ENCODE measurements around the gene GPM6B. TPM values are rescaled to one million over a fixed set of nuclear protein-coding genes. Genes with fewer than 3 reads are reported as not detected.

The GPM6B gene
- total and polyA plus RNA-seq, 3 donors from 2014 or later, result 5.4 to 10.2 (median 8.5) TPM

DNA sequence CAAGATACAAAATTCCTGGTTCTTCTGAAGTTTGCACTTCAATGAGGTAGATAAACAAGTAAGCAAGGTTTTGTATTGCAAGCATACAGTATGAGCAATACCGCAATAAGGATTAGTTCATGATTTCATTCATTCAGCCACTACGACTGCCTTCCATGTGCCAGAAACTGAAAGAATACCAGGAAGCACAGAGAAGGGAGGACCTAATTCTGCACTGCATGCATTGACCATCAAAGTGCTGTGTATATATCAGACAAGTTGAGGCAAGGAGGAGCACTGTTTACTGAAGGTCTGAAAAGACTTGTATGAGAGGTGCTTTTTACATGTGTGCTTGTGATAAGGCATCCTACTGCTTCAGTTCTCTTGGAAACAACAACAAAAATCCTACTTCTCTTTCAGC is 40.9 kb upstream of the GPM6B start:
- Histone ChIP-seq H3K9me3 (no peaks in the 10 kb centered on the region), H3K27ac (no peak overlapping the region), H3K4me3 (no peak overlapping the region), H3K4me1 (no peaks in the 10 kb centered on the region), H3K27me3 (no peaks in the 10 kb centered on the region), H3K36me3 (ENCODE audit: low read depth, missing control alignments) (no peaks in the 10 kb centered on the region)
- intact Hi-C loops (cut with DNase I; ENCODE audit: low total_unique reads), result no loop called here
- DNase-seq, result no peak
- 82 to 92% methylated on average over 2 of the region's 2 CpGs for WGBS, 2 donors
- no peak for TF ChIP-seq POLR2A (IDR thresholded peaks at IDR 0.05)
- TF ChIP-seq, protein P1, sequence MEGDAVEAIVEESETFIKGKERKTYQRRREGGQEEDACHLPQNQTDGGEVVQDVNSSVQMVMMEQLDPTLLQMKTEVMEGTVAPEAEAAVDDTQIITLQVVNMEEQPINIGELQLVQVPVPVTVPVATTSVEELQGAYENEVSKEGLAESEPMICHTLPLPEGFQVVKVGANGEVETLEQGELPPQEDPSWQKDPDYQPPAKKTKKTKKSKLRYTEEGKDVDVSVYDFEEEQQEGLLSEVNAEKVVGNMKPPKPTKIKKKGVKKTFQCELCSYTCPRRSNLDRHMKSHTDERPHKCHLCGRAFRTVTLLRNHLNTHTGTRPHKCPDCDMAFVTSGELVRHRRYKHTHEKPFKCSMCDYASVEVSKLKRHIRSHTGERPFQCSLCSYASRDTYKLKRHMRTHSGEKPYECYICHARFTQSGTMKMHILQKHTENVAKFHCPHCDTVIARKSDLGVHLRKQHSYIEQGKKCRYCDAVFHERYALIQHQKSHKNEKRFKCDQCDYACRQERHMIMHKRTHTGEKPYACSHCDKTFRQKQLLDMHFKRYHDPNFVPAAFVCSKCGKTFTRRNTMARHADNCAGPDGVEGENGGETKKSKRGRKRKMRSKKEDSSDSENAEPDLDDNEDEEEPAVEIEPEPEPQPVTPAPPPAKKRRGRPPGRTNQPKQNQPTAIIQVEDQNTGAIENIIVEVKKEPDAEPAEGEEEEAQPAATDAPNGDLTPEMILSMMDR (IDR thresholded peaks at IDR 0.05), result no peak

GRCh38 chrX:13855689-13856450 is 39.0 kb upstream of the GPM6B start:
- intact Hi-C loops (cut with DNase I; ENCODE audit: low total_unique reads), result no loop called here
- TF ChIP-seq, protein P1 (IDR thresholded peaks at IDR 0.05), result no peak
- no peak for TF ChIP-seq POLR2A (IDR thresholded peaks at IDR 0.05)
- no peak for DNase-seq

GRCh38 chrX:13854003-13854402 is 37.1 kb upstream of the GPM6B start:
- WGBS, 2 donors, result 90 to 100% methylated on average over 2 of the region's 2 CpGs
- DNase-seq, result no peak

More at GRCh38 chrX:13855689-13856450, 39.0 kb upstream of the GPM6B start:
- no peak overlapping the region for H3K4me3 ChIP-seq
- H3K4me1 ChIP-seq, result no peaks in the 10 kb centered on the region
- no peaks in the 10 kb centered on the region for H3K9me3 ChIP-seq
- no peaks in the 10 kb centered on the region for H3K27me3 ChIP-seq
- H3K27ac ChIP-seq, result no peak overlapping the region
- 100% methylated on average over 1 of the region's 1 CpG for WGBS, 2 donors
- H3K36me3 ChIP-seq (ENCODE audit: low read depth, missing control alignments), result no peaks in the 10 kb centered on the region

DNA sequence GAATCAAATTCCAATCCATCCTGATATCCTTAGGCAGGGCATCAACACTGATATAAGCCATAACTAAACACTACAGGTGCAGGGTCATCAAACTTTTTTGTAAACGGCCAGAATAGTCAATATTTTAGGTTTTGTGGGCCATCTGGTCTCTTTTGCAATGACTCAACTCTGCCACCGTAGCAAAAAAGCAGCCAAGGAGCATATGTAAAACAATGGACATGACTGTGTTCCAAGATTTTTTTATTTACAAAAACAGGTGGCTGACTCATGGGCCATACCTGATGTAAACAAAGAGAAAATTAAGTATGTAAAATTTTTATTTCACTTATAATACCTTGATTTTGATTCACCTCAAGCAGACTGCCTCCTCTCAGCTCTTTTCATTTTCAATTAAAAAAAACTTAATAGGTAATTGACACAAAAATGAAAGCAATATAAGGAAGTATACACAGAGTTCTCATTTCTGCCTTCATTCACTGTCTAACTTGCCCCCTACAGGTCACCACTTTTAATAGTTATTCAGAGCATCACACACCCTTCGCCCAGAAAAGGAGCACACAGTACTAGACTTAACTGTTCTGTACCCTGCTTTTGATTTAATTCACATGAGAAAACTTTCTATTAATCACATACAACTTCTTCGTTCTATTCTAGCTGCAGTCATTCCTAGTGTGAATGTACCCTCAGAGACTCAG is 35.3 kb upstream of the GPM6B start:
- 59 to 70% methylated on average over 4 of the region's 4 CpGs for WGBS, 2 donors
- Histone ChIP-seq H3K27me3 (no peaks in the 10 kb centered on the region), H3K27ac (no peak overlapping the region), H3K9me3 (no peaks in the 10 kb centered on the region), H3K4me3 (no peak overlapping the region), H3K36me3 (ENCODE audit: low read depth, missing control alignments) (no peaks in the 10 kb centered on the region), H3K4me1 (no peaks in the 10 kb centered on the region)
- no peak for DNase-seq
- TF ChIP-seq, protein P1 (IDR thresholded peaks at IDR 0.05), result no peak
- TF ChIP-seq POLR2A (IDR thresholded peaks at IDR 0.05), result no peak
- intact Hi-C loops (cut with DNase I; ENCODE audit: low total_unique reads), result no loop called here

More at GRCh38 chrX:13854003-13854402, 37.1 kb upstream of the GPM6B start:
- Histone ChIP-seq H3K4me1 (no peaks in the 10 kb centered on the region), H3K4me3 (no peak overlapping the region), H3K36me3 (ENCODE audit: low read depth, missing control alignments) (no peaks in the 10 kb centered on the region), H3K9me3 (no peaks in the 10 kb centered on the region), H3K27me3 (no peaks in the 10 kb centered on the region), H3K27ac (no peak overlapping the region)
- intact Hi-C loops (cut with DNase I; ENCODE audit: low total_unique reads), result no loop called here
- TF ChIP-seq, protein P1 (IDR thresholded peaks at IDR 0.05), result no peak
